Hematopoietic multipotent progenitor cell treated with erythropoietin and hydrocortisone succinate and interleukin-3 and kit ligand, for 15 days (in vitro differentiated cells): ENCODE data around the gene SMARCD2.
"Not testable (repeated sequence)": the region's sequence is repeated elsewhere in the genome, so short reads cannot be mapped to it uniquely, and the experiment has no call there.

Source experiments
- DNase-seq: peaks from one replicate; pipeline ENCODE4 v3.0.0-alpha.2; 2015; ENCODE audit warnings: low spot score

SMARCD2 gene

DNA sequence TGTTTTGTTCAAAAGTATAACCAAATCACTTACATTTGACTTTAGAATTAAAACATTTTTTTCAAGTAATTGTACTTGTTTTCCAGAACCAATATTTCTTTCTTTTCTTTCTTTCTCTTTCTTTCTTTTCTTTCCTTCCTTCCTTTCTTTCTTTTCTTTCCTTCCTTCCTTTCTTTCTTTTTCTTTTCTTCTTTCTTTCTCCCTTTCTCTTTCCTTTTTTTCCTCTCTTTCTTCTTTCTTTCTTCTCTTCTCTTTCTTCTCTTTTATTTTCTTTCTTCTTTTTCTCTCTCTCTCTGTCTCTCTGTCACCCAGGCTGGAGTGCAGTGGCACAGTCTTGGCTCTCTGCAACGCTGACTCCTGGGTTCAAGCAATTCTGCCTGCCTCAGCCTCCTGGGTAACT is 41.7 kb downstream of the SMARCD2 start:
- DNase-seq, result no peak

DNA sequence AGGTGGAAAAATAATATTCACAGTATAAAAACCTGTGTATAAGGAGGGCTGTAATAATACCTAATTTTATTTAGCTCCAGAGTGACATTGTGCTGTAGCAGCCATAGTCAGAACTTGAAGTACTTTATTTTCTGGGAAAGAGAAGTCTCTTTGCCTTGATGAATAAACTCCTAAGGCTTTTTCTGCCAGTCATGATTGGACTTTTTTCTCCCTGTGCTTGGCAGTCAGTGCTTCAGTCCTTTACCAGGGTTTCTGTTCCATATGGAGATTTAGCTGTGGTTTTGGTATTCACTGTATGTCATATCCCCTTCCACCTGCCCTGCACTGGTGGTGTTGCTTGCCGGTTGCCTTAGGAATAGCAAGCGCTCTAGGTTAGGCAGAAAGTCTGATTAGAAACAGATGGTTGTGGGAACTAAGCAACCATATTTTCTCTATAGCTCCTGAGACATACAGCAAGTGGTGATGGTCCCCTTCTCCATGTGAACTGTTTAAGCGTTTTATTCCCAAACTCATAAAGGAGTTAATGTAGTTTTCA is 43.8 kb downstream of the SMARCD2 start:
- no peak for DNase-seq

DNA sequence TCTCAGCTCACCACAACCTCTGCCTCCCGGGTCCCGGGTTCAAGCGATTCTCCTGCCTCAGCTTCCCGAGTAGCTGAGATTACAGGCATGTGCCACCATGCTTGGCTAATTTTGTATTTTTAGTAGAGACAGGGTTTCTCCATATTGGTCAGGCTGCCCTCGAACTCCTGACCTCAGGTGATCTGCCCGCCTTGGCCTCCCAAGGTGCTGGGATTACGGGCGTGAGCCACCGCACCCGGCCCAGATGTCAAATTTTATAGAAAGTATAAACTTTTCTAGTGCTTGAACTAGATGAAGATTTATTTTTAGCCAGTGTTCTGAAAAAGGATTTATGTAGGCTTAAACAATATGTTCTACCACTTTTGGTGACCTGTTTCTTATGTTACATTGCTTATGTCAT is 46.1 kb downstream of the SMARCD2 start:
- not testable (repeated sequence) for DNase-seq

DNA sequence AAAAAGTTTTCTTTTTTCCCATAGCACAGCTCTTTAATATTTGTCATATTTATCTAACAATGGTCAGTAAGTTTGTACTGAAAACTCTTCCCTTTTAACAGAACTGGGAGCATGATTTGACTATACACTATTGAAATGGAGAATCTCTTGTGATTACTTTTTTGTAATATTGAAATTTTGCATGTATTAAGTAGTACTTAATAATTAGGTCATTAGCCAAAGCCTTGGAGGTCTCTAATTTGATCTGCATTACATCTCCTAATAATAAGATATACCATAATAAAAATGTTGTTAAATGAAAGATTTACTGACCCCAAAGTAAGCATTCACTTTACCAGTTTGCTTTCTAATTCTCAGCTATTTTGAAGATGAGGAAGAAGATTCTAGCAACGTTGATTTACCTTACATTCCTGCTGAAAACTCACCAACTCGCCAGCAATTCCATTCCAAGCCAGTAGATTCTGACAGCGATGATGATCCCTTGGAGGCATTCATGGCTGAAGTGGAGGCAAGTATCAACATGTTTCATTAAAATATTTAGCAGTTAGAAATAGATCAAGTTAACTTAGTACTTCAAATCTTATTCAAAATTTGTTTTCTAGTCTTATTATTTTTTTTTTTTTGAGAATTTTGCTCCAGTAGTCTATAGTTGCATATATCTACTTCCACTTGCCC is 50.3 kb downstream of the SMARCD2 start:
- DNase-seq, result no peak

- DNase-seq, result no peak
These were observed 52.4 kb downstream of the SMARCD2 start for GRCh38 chr17:63790057-63790456.

- no peak for DNase-seq
These were observed 55.3 kb downstream of the SMARCD2 start for GRCh38 chr17:63786971-63787711.

GRCh38 chr17:63786117-63786516 is 56.4 kb downstream of the SMARCD2 start:
- no peak for DNase-seq

- DNase-seq, result no peak
These were observed 56.9 kb downstream of the SMARCD2 start for GRCh38 chr17:63785556-63785955.

DNA sequence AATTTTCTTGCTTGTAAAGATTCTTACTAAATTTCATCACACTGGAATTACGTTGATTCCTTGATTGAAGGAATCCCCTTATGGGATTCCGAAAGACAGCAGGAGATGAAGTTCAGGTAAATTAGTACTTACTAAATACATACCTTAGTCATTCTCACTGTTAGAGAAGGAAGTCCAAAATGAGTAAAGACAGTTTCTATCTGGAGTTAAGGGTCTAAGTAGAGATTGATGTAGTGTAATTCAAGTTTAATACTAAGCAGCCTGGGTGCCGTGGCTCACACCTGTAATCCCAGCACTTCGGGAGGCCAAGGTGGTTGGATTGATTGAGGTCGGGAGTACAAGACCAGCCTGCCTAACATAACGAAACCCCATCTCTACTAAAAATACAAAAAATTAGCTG is 59.0 kb downstream of the SMARCD2 start:
- DNase-seq, result no peak
